ENCODE measurements around the gene PRB4.
"Not testable (repeated sequence)": the region's sequence is repeated elsewhere in the genome, so short reads cannot be mapped to it uniquely, and the experiment has no call there.

PRB4 gene

DNA sequence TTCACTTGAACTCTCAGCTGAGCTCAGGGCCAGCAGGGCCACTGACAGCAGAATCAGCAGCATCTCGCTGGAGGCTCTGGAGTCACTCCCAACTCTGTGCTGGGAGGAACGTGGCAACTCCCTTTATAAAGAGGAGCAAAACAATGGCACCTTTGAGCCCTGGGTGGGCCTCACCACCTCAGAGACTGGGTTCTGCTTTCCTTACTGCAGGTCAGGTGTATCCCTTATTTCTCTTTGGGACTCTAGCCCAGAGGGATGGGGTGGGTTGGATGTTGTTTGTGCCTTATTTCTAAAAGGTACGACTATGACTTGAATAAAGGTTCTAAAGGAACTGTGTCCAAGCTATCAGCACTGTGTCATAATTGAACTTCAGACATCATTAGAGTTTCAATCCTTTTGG, at the start of gene PRB4:
Gene PRB4, minus strand, starts transcription at position 101 of the 400 bp plus-strand sequence. Its CDS starts 38 bp downstream, at position 63.
- DNase-seq (ENCODE audit: low read depth in 2 of 2): no peak

DNA sequence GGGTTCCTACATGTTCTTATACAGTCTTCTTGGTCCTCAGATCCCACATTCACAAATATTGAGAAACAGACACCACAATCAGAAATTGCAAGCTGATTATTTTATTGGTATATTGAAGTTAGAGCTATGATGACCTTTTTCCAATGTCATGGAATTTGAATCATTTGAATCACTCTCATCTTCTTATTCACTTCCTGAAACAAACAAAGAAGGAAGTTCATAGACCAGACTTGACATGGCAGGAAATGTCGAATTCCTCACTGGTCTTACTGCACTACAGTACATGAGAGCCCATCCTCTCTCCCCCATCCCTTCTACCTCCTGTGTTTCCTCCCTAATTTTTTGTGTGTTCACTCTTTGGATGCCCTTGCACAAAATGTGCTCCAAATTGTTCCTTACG, 41.5 kb upstream of the PRB4 start:
- DNase-seq (ENCODE audit: low read depth in 2 of 2): not testable (repeated sequence)

DNA sequence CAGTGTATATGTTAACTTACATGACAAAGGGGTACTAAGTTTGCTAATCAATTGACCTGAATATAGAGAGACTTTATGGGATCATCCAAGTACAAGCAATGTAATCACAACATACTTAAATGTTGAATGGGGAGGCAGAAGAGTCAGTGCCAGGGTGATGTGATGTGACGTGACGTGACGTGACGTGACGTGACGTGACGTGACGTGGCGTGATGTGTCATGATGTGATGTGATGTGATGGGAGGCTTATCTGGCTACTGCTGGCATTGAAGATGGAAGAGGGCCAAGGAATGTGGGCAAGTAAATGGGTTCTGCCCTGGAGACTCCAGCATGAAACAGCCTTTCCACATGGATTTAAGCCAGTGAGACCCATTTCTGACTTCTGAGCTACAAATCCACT, 38.2 kb upstream of the PRB4 start:
- no peak for DNase-seq (ENCODE audit: low read depth in 2 of 2)

DNA sequence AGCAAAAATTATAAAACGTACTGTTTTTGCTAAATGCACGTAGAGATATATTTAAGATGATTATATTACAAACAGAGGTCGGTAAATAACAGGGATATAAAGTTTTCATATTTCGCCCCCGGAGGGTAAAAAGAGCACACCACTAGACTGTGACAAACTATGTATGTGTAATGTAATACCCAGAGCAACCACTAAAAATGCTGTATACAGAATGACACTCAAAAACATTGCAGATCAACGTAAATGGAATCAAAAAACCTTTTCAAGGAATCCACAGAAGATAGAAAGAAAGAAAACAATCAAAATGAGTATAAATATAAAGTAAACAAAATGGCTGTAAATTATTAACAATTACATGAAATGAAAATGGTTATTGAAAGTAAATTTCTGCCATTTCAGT, 37.6 kb upstream of the PRB4 start:
- no peak for DNase-seq (ENCODE audit: low read depth in 2 of 2)

DNA sequence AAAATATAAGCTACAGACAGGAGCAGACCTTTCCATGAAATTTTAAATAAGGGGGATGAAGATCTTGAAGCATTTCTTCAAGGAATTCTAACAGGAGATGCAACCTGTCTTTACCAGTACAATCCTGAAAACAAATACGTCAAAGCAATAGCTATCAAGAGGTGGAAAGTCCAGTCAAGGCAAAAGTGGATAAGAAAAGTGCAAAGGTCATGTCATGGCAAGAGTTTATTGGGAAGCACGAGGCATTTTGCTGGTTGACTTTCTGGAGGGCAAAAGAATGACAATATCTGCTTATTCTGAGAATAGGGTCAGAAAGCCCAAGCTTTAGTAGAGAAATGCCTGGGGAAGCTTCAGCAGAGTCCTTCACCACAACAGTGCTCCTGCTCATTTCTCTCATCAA, 34.3 kb upstream of the PRB4 start:
- no peak for DNase-seq (ENCODE audit: low read depth in 2 of 2)

DNA sequence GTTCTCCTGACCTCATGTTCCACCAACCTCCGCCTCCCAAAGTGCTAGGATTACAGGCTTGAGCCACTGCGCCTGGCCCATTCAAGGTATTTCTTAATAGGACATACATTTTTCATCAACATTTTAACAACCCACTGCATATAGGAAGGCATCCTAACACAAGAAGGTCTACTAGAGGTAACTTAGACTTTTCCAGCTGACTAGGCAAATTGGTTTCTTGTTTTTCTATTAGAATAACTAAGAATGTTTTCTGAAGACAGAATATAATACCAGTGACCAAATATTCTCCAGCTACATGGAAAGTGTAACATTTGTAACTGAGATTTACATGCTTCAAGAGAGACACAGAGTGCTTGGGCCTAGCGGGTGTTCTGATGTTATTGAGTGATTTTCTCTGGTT, 14.2 kb upstream of the PRB4 start:
- no peak for DNase-seq (ENCODE audit: low read depth in 2 of 2)

DNA sequence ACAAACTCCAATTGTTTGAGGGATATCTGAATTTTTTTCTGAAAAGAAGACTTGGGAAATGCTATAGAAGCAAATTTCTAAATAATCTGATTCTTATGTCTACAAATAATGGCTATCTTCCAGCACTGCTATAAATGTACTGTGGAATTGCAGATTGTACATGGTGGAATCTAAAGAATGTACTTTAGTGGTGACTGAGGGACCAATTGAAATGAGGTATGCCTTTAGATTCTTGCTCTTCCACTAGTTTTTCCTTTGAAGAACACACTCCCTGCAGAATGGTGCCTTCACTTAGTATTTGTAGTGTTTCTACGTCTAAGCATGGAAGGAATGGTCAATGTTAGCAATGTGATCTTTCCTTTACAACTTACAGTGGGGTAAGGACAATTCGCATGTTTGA, 11.7 kb upstream of the PRB4 start:
- no peak for DNase-seq (ENCODE audit: low read depth in 2 of 2)

DNA sequence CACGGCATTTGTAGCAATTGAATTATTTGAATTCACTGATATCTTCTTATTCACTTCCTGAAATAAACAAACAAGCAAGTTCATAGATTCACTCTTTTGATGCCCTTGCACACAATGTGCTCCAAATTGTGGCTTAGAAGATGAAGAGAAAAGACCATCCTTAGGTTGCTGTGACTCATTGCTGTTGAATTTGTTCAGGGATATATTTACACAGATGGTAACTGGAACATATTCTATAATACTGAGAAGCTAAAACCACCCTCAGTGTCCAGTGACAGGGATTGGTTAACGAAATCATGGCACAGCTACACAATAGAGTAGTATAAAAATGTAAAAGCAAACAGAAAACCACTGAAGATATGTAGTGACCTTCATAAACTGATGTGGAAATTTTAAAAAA, 3.1 kb downstream of the PRB4 start:
- no peak for DNase-seq (ENCODE audit: low read depth in 2 of 2)

DNA sequence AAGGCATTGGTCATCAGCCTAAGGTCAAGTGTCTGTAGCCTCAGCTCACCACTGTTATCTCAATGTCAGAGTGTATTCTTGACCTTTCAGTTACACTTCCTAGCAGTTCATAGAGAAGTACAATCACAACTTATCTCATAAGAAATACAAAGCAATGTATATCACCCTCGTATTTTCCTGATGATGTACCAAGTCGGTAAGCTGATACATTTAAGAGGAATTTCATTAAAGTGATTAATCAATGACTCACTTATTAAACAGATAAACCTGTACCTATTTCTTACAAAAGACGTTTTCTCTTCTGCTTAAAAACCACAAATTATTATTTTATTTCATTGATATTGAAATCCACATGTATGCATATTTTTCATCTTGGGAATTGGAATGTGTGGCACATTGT, 36.8 kb downstream of the PRB4 start:
- DNase-seq (ENCODE audit: low read depth in 2 of 2): no peak

DNA sequence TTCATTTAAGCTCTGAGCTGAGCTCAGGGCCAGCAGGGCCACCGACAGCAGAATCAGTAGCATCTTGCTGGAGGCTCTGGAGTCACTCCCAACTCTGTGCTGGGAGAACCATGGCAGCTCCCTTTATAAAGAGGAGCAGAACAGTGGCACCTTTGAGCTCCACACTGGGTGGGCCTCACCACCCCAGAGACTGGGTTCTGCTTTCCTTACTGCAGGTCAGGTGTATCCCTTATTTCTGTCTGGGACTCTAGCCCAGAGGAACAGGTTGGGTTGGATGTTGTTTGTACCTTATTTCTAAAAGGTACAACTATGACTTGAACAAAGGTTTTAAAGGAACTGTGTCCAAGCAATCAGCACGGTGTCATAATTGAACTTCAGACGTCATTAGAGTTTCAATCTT, 40.6 kb downstream of the PRB4 start, which contains the start of gene PRB3:
Gene PRB3, minus strand, starts transcription at position 101 of the 400 bp plus-strand sequence. Its CDS starts 38 bp downstream, at position 63.
- DNase-seq (ENCODE audit: low read depth in 2 of 2): no peak

DNA sequence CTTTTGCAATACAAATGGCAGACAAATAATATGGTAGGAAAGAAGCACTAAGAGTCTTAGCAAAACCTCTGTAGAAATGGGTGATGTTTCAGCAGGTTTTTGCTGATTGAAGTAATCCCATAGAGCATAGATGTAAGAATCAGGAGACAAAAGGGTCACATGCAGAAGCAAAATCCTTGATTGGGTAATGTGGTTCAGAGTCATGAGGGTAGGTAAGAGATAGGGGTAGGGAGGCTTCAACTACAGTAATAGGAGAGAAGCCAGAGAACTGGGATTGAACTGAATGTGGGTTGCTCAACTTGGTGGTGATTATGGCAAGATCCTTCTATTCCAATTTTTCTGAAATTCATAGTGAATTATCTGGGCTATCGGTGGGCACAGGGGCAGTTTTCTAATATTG, 45.7 kb downstream of the PRB4 start:
- no peak for DNase-seq (ENCODE audit: low read depth in 2 of 2)
